Neuronal stem cell (in vitro differentiated cells): ENCODE measurements around the gene PER1.

ENCODE experiments used
- DNase-seq: peaks from one replicate; pipeline ENCODE4 v3.0.0-alpha.2; 2013; ENCODE audit warnings: low spot score
- H2AFZ ChIP-seq: one replicate; pipeline ENCODE4 v1.6.1; 2013; ENCODE audit warnings: mild to moderate bottlenecking, low read length, inconsistent platforms
- H2AK5ac ChIP-seq: 2 replicates; pipeline ENCODE4 v1.6.1; 2013; ENCODE audit warnings: low read depth, mild to moderate bottlenecking, inconsistent platforms, low read length, moderate library complexity, mixed read lengths
- H2BK120ac ChIP-seq: 2 replicates; pipeline ENCODE4 v1.6.1; 2013; ENCODE audit warnings: low read depth, mild to moderate bottlenecking, inconsistent platforms, low read length, moderate library complexity, mixed read lengths
- H2BK12ac ChIP-seq: one replicate; pipeline ENCODE4 v1.6.1; 2013; ENCODE audit warnings: low read length, inconsistent platforms
- H2BK15ac ChIP-seq: 2 replicates; pipeline ENCODE4 v1.6.1; 2013; ENCODE audit warnings: mild to moderate bottlenecking, low read length, inconsistent platforms, mixed read lengths
- H2BK5ac ChIP-seq: one replicate; pipeline ENCODE4 v1.6.1; 2013; ENCODE audit warnings: inconsistent platforms, mild to moderate bottlenecking, low read length, moderate library complexity
- H3K14ac ChIP-seq: one replicate; pipeline ENCODE4 v1.6.1; 2013; ENCODE audit warnings: low read length, inconsistent platforms
- H3K18ac ChIP-seq: 2 replicates; pipeline ENCODE4 v1.6.1; 2013; ENCODE audit warnings: low read length, inconsistent platforms
- H3K23ac ChIP-seq: 2 replicates; pipeline ENCODE4 v1.6.1; 2013; ENCODE audit warnings: low read depth, mild to moderate bottlenecking, mixed read lengths, low read length, inconsistent platforms; ENCODE audit not compliant: poor library complexity
- H3K27ac ChIP-seq: replicated peaks from 3 replicates; pipeline ENCODE4 v1.5.1; 2013; ENCODE audit warnings: low read length, inconsistent platforms
- H3K27me3 ChIP-seq, 3 experiments: 2 replicates each; pipeline ENCODE4 v1.6.1; 2013; ENCODE audit warnings: low read length in 3 of 3, mild to moderate bottlenecking in 2 of 3, inconsistent platforms in 1 of 3, low read depth in 1 of 3, mixed read lengths in 1 of 3, moderate library complexity in 1 of 3; ENCODE audit not compliant: control insufficient read depth in 3 of 3, insufficient read depth in 3 of 3
- H3K36me3 ChIP-seq, 2 donors: replicated peaks in 1 of 2; 2 replicates each; pipeline ENCODE4 v1.6.1; 2013; ENCODE audit warnings: low read length in 2 of 2; ENCODE audit not compliant: control insufficient read depth in 2 of 2, insufficient read depth in 2 of 2
- H3K4ac ChIP-seq: 2 replicates; pipeline ENCODE4 v1.6.1; 2013; ENCODE audit warnings: inconsistent platforms, mild to moderate bottlenecking, low read length, moderate library complexity
- H3K4me1 ChIP-seq, 2 donors: 1 replicate in 1 of 2; 2 replicates in 1 of 2; pipeline ENCODE4 v1.6.1; 2013; ENCODE audit warnings: low read length in 2 of 2, low read depth in 1 of 2; ENCODE audit not compliant: control insufficient read depth in 2 of 2, insufficient read depth in 1 of 2
- H3K4me2 ChIP-seq: one replicate; pipeline ENCODE4 v1.6.1; 2013; ENCODE audit warnings: mild to moderate bottlenecking, low read length, inconsistent platforms; ENCODE audit not compliant: insufficient read depth, poor library complexity, severe bottlenecking
- H3K4me3 ChIP-seq, 2 donors: 2 replicates each; pipeline ENCODE4 v1.5.1; 2013; ENCODE audit warnings: low read length in 2 of 2, mild to moderate bottlenecking in 2 of 2, inconsistent platforms in 1 of 2, moderate library complexity in 1 of 2
- H3K79me1 ChIP-seq: one replicate; pipeline ENCODE4 v1.6.1; 2013; ENCODE audit warnings: low read depth, mild to moderate bottlenecking, inconsistent platforms, low read length, moderate library complexity
- H3K9ac ChIP-seq: one replicate; pipeline ENCODE4 v1.6.1; 2013; ENCODE audit warnings: mild to moderate bottlenecking, low read depth, low read length, inconsistent platforms; ENCODE audit not compliant: poor library complexity
- H3K9me3 ChIP-seq, 2 donors: replicated peaks in 1 of 2; 2 replicates each; pipeline versions ENCODE3 to v1.6.1; 2013; ENCODE audit warnings: low read length in 2 of 2, mild to moderate bottlenecking in 2 of 2, inconsistent platforms in 1 of 2, low read depth in 1 of 2, mixed read lengths in 1 of 2, moderate library complexity in 1 of 2; ENCODE audit not compliant: control insufficient read depth in 2 of 2, insufficient read depth in 1 of 2
- H4K8ac ChIP-seq: one replicate; pipeline ENCODE4 v1.6.1; 2013; ENCODE audit warnings: low read depth, mild to moderate bottlenecking, inconsistent platforms, low read length, moderate library complexity
- H4K91ac ChIP-seq: one replicate; pipeline ENCODE4 v1.6.1; 2013; ENCODE audit warnings: low read length, low read depth, mild to moderate bottlenecking, inconsistent platforms; ENCODE audit not compliant: poor library complexity
- WGBS, 2 donors: extraction: QIAGEN DNeasy Blood & Tissue Kit; methylation state at CpG; one replicate each; pipeline ENCODE4 v1.1.7; 2013; ENCODE audit warnings: missing lambda C conversion rate in 2 of 2, mixed read lengths in 1 of 2; ENCODE audit not compliant: insufficient read length in 2 of 2, insufficient replicate concordance in 1 of 2; ENCODE audit errors: extremely low coverage in 2 of 2; 5-methylcytosine and 5-hydroxymethylcytosine counted together

Gene PER1

DNA sequence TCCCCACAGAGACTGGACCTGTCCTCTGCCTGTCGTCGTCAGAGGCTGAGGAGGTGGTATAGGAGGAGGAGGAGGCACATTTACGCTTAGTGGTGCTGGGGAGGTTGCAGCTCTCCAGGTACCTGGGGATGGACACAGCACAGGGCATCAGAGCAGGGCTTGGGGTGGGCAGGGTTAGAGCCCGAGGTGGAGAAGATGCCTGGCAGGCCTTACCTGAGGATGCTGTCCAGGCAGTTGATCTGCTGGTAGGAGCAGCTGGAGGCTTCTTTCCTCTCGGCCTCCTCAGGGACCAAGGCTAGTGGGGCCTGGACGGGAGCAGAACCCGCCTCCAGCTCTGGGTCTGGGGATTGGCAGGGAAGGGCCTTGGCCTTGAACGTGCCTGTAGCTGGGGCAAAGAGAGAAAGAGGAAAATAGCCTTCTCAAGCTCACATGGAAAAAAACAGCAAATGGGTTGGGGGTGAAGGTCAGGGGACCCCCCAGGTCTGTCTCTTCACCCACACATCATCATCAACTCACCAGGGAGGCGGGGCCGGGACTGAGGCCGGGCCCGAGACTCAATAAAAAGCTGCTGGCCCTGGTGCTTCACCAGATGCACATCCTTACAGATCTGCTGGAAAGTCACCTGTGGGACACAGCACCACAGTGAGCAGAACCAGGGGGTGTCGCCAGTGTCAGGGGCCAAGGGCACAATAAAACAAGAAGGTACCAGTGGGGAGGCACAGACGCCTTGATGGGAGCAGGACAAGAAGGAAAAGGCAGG lies 5.6 kb downstream of the PER1 start:
- Histone ChIP-seq H3K4me1 (peaks cover 4% of the 10 kb centered on the region in 2 donors), H3K4me2 (no peak overlapping the region), H3K14ac (no peak overlapping the region), H2BK120ac (no peak overlapping the region), H3K23ac (peak overlapping the region; percentile 25), H3K36me3 (peaks cover 65 to 81% of the 10 kb centered on the region in 2 donors), H3K18ac (no peak overlapping the region), H2AK5ac (no peak overlapping the region), H3K9me3 (no peaks in the 10 kb centered on the region), H2BK15ac (no peak overlapping the region), H3K27me3 (no peaks in the 10 kb centered on the region), H3K79me1 (peaks cover 12% of the 10 kb centered on the region), H3K4me3 (no peak overlapping the region), H2BK12ac (no peak overlapping the region), H3K9ac (no peak overlapping the region), H2AFZ (no peak overlapping the region), H4K91ac (no peak overlapping the region), H4K8ac (no peak overlapping the region), H3K27ac (no peak overlapping the region), H3K4ac (no peak overlapping the region), H2BK5ac (no peak overlapping the region)
- DNase-seq, result no peak
- WGBS, 2 donors, result no CpG with 5 or more reads among the region's 14 CpGs

DNA sequence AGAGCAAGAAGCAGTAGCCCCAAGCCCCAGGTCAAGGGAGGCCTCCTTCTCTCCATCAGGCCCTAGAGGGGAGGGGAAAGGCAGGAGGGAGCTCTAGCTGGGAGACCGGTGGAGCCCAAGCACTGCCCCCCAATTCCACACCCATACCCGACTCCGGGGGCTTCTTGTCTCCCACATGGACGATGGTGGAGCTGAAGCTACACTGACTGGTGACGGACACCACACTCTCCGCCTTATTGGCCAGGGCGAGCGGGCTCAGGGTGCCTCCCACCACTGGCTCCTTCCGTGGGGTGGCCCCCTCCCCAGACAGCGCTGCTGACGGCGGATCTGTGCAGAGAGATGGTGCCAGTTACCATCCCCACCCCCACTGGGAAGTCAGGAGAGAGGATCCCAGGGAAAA lies 6.4 kb downstream of the PER1 start:
- Histone ChIP-seq H2BK120ac (no peak overlapping the region), H3K18ac (no peak overlapping the region), H3K79me1 (peaks cover 11% of the 10 kb centered on the region), H3K4me3 (no peak overlapping the region), H2BK15ac (no peak overlapping the region), H3K4me1 (peaks cover 2 to 3% of the 10 kb centered on the region in 2 donors), H3K14ac (no peak overlapping the region), H2BK5ac (no peak overlapping the region), H3K27me3 (no peaks in the 10 kb centered on the region), H3K4ac (no peak overlapping the region), H2BK12ac (no peak overlapping the region), H3K23ac (no peak overlapping the region), H3K4me2 (no peak overlapping the region), H3K36me3 (peaks cover 71 to 88% of the 10 kb centered on the region in 2 donors), H4K91ac (no peak overlapping the region), H2AFZ (no peak overlapping the region), H4K8ac (no peak overlapping the region), H3K9me3 (no peaks in the 10 kb centered on the region), H3K27ac (no peak overlapping the region), H2AK5ac (no peak overlapping the region), H3K9ac (no peak overlapping the region)
- DNase-seq, result no peak
- WGBS, 2 donors, result no CpG with 5 or more reads among the region's 12 CpGs

DNA sequence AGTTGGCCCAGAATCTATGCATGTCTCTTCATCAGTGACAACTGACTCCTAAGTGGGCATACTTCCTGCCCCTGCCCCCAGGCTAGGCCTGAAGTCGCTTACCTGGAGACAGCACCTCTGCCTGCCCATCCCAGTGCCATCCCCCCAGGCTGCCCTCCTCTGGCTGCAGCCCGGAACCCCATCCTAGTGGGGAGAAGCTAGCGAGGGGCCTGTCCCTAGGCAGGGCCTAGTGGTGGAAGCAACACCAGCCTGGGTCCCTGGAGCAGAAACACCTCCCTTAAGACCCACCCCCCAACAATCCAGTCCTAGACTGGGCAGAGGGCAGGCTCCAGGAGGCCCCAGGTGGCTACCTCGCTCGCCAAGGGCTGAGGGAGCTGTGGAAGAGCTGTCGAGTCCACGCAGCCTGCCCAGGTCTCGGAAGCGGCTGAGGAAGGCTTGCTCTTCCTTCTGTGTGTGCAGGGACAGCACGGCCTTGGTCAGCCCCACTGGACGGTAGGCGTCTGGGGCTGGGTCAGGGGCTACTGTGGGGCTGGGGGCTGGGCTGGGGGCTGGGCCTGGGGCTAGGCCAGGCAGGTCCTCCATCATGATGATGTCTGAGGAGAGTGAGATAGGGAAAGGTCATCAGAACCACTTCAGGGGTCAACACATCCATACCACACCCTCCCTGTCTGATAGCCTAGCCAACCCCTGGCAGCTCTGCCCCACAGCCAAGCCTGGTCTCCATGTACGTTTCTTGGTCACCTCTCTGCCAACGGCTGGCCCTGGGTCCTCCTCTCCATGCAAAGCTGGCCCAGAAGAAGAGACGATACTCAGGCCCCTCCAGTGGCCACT lies 7.6 kb downstream of the PER1 start:
- DNase-seq, result no peak
- Histone ChIP-seq H3K4me1 (peaks cover 0 to 2% of the 10 kb centered on the region in 2 donors), H2BK5ac (peak overlapping the region; percentile 24), H2AFZ (no peak overlapping the region), H2BK15ac (no peak overlapping the region), H3K9me3 (no peaks in the 10 kb centered on the region), H4K91ac (no peak overlapping the region), H3K23ac (no peak overlapping the region), H3K4ac (no peak overlapping the region), H3K4me3 (no peak overlapping the region), H2AK5ac (no peak overlapping the region), H3K27me3 (no peaks in the 10 kb centered on the region), H3K4me2 (no peak overlapping the region), H3K18ac (no peak overlapping the region), H3K9ac (no peak overlapping the region), H2BK12ac (no peak overlapping the region), H4K8ac (no peak overlapping the region), H3K36me3 (peaks cover 73 to 91% of the 10 kb centered on the region in 2 donors), H3K79me1 (peaks cover 6% of the 10 kb centered on the region), H2BK120ac (no peak overlapping the region), H3K27ac (no peak overlapping the region), H3K14ac (no peak overlapping the region)
- WGBS, 2 donors, result no CpG with 5 or more reads among the region's 15 CpGs
